Stimulated activated CD8-positive, alpha-beta memory T cell treated with anti-CD3 and anti-CD28 coated beads, Interleukin-15, amount 100 ng/mL, for 48 hours (primary cell): ENCODE data around the gene PTCHD4.

Experiments used
- DNase-seq, 2 donors: peaks; one replicate each; pipeline ENCODE4 v3.0.0-alpha.2; 2020; ENCODE audit warnings: low read depth in 2 of 2

Gene PTCHD4

GRCh38 chr6:48099713-48100587 lies 11.0 kb downstream of the PTCHD4 start:
- no peak for DNase-seq

- no peak for DNase-seq
Observed at GRCh38 chr6:48098923-48099322, 12.1 kb downstream of the PTCHD4 start.

- DNase-seq: no peak
Observed at GRCh38 chr6:48092550-48093217, 18.3 kb downstream of the PTCHD4 start.

GRCh38 chr6:48090546-48090945 lies 20.5 kb downstream of the PTCHD4 start:
- DNase-seq: no peak

GRCh38 chr6:48087448-48087847 lies 23.5 kb downstream of the PTCHD4 start:
- no peak for DNase-seq

- no peak for DNase-seq
Observed at GRCh38 chr6:48086187-48086586, 24.8 kb downstream of the PTCHD4 start.

GRCh38 chr6:48085131-48085741 lies 25.8 kb downstream of the PTCHD4 start:
- DNase-seq: no peak

GRCh38 chr6:48084201-48084600 lies 26.8 kb downstream of the PTCHD4 start:
- DNase-seq: no peak

- no peak for DNase-seq
Observed at GRCh38 chr6:48080227-48081009, 30.6 kb downstream of the PTCHD4 start.

- DNase-seq: no peak
Observed at GRCh38 chr6:48078120-48078519, 32.9 kb downstream of the PTCHD4 start.

- DNase-seq: no peak
Observed at GRCh38 chr6:48075181-48075580, 35.8 kb downstream of the PTCHD4 start.

GRCh38 chr6:48073976-48074767 lies 36.8 kb downstream of the PTCHD4 start:
- no peak for DNase-seq

GRCh38 chr6:48071833-48072232 lies 39.2 kb downstream of the PTCHD4 start:
- DNase-seq: no peak

GRCh38 chr6:48069280-48069679 lies 41.7 kb downstream of the PTCHD4 start:
- no peak for DNase-seq

- DNase-seq: no peak
Observed at GRCh38 chr6:48068278-48069251, 42.4 kb downstream of the PTCHD4 start.

GRCh38 chr6:48067886-48068277 lies 43.1 kb downstream of the PTCHD4 start:
- DNase-seq: no peak

- no peak for DNase-seq
Observed at GRCh38 chr6:48067148-48067712, 43.8 kb downstream of the PTCHD4 start.

GRCh38 chr6:48061265-48061990 lies 49.6 kb downstream of the PTCHD4 start:
- no peak for DNase-seq
